Activated T-cell treated with anti-CD3 and anti-CD28 coated beads for 4 hours (primary cell): ENCODE measurements around the gene SNX7.

Experiments used
- DNase-seq: peaks from one replicate; pipeline ENCODE4 v3.0.0-alpha.2; 2020

SNX7 gene, protein sequence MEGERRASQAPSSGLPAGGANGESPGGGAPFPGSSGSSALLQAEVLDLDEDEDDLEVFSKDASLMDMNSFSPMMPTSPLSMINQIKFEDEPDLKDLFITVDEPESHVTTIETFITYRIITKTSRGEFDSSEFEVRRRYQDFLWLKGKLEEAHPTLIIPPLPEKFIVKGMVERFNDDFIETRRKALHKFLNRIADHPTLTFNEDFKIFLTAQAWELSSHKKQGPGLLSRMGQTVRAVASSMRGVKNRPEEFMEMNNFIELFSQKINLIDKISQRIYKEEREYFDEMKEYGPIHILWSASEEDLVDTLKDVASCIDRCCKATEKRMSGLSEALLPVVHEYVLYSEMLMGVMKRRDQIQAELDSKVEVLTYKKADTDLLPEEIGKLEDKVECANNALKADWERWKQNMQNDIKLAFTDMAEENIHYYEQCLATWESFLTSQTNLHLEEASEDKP

DNA sequence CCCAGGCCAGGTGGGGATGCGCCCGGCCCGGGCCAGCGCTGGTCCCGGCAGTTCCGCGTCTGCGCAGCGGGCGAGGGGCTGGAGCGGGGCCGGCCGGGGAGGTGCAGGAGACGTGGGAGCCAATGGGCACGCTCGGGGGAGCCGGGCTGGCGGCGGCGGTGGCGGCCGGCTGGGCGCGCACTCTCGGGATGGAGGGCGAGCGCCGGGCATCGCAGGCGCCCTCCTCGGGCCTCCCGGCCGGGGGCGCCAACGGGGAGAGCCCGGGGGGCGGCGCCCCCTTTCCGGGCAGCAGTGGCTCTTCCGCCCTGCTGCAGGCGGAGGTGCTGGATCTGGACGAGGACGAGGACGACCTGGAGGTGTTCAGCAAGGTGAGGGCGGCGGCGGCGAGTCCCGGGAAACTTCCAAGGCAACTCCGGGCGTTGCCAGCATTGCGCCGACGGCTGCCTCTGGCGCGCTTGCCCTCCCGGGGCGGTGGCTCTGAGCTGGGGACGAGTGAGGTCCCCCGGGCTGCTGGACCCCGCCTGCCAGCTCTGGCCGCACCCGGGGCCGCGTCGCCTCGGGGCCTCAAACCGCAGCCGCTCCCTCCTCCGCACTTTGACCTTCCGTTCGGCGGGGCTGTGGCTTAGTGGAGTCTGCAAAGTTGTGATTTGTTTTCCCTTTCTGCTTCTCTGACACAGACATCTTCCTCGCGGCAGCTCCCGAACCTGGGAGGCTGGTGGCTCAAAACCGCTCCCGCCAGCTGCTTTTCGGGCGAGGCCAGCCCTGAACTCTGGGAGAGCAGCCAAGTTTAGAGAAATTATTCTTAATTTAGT, at the start of gene SNX7:
Gene SNX7, plus strand, starts transcription at position 178 of the 812 bp plus-strand sequence. Its CDS starts 11 bp downstream, at position 189.
- no peak for DNase-seq

DNA sequence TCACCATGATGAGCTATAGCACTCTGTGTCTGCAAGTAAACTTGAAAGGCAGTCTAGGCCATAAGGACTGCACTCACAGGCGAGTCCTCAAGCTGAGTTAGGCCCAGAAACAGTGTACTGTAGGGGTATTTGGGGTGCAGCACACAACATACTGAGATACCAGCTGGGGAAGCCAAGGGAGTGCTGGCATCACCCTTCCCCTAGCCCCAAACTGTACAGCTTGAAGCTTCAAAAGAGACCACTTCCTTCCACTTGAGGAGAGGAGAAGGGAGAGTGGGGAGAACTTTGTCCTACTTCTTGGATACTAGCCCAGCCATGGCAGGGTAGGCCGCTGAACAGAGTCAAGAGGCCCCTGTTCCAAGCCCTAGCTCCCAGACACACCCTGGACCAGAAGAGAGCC, 24.2 kb upstream of the SNX7 start:
- no peak for DNase-seq

DNA sequence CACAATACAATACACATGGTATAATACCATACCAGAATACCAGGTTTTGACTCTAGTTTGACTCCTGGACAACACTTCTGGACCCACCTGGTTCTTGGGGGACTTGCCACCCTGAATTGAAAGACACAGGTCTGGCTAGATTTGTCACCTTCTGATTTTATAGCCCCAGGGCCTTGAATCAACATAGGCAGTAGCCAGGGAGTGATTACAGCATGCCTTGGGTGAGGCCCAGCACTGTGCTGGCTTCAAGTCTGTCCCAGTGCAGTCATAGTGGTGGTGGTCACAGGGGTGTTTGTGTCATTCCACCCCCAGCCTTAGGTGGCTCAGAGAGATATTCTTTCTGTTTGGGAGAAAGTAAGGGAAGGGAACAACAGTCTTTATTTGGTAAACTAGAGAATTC, 23.3 kb upstream of the SNX7 start:
- no peak for DNase-seq

DNA sequence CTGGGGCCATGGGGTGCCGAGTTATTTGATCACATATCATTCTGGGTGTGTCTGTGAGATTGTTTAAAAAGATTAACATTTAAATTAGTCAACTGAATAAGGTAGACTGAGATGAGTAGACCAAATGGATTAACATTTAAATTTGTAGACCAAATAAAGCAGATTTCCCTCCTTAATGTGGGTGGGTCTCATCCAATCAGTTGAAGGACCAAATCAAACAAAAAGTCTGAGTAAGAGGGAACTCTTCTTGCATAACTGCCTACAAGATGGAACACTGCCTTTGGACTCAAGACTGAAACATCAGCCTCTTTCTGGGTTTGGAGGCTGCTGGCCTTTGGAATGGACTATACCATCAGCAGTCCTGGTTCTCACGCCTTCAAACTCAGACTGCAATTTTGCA, 17.0 kb upstream of the SNX7 start:
- no peak for DNase-seq

DNA sequence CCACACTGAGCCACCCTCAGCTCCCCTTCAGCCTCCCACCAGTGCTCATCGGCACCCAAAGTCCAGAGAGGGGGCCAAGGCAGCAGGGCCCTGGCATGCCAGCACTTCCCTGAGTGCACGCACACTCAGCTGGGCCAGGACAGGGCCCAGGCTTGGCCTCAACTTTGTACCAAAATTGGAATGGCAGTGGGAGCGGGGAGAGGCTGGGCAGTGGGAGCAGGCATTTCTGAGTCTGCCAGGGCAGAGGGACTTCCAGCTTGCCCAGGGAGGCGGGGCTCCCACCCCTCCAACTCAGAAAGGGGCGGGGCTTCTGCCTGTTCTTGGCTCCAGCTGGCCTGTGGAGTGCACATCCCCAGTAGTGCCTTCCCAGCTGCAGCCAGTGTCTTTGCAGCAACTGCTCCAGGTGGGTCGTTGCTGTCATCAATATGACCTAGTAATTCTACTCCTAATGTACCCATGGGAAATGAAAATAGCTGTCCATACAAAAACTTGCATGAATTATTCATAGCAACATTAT, 10.3 kb upstream of the SNX7 start:
- no peak for DNase-seq

DNA sequence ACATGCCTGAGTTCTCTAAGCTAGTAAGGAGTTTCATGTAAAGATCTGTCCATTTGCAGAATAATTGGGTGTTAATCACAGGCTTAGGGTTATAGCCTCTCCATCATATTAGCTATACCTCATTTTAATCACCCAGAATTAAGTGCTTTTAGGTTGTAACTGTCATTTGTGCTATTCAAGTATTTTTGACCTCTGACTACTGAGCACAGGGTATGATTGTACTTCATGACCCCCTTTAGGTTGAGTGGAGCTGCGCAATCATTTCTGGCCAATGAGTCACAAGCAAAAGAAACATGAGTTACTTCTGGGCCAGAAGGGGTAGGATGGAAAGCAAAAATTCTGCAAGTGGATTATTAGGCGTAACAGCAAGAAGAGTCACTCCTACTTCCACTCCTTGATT, 8.4 kb upstream of the SNX7 start:
- no peak for DNase-seq

DNA sequence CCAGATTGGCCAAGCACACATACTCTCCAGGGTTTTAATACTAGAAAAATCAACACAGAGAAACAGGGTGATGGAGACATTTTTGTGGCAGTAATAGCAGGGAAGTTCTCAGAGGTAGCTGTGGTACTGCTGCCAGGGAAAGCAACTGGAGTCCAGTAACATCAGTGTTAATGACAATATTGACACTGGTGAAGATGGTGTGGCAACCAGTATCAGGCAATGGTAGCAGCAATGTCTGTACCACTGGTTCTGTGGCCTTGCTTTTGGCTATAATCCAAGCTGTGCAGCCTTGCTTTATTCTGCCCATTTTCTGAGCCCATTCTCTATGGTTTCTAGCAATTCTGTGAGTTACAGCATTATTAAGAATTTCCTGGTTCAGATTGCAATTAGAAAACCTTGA, 1.6 kb upstream of the SNX7 start:
- DNase-seq, result no peak

DNA sequence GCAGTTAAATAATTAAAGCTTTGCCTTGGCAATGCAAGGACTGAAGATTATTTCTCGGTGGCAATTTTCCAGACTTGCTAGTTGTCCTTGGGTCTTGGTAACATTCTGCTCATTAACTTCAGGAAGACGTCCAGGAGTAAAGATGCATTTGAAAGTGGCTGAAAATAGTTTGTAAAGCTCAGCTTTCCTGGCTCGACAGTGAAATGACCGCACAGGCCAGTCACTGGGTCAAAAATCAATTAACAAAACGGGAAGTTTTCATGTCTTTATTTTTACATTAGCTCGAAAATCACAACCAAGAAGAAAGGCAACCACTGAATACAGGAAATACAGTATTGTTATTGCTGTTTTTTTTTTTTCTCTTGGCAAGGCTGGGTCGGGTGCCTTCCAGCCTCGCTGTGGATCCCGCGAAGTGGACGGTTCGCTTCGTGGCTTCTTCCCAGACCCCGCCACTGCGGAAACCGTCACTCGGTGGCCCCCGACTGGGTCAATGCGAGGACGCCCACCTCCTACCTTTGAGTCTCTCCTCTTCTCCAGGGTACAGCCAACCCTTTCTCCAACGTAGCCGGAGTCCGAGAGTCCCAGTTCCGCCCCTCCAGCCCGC, 479 bp upstream of the SNX7 start:
- no peak for DNase-seq

DNA sequence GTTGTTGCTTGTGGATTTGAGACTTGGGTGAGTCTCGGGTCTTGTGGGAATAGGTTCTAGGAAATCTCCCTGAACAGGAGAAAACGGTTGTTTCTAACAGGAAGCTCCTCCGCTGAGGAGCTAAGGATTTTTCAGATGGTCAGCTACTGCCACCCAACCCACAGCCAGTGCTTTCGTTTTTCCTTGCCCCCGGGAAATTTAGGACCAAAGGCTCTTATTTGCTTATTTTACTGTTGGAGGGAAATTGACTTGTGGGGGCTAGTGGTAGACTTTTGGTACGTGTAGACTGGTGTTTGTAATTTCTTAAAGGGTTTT, 792 bp downstream of the SNX7 start:
- DNase-seq, result no peak

DNA sequence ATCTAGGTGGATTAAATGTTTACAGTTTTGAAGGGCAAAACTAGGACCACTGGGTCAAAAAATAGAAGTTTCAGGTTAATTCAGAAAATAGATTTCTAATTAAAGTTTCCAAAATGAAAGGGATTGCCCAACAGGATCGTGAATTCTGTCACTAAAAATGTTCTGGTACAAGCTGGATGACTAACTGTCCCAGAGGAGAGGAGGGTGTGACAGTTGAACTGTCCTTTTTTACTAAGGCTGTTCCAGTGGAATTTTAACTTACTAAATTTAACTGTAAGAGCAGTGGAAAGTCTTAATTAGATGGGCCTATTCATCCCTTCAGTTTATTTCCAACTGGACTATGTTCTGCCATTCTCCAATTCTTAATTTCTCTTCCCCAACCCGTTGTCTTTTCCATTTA, 7.2 kb downstream of the SNX7 start:
- no peak for DNase-seq

DNA sequence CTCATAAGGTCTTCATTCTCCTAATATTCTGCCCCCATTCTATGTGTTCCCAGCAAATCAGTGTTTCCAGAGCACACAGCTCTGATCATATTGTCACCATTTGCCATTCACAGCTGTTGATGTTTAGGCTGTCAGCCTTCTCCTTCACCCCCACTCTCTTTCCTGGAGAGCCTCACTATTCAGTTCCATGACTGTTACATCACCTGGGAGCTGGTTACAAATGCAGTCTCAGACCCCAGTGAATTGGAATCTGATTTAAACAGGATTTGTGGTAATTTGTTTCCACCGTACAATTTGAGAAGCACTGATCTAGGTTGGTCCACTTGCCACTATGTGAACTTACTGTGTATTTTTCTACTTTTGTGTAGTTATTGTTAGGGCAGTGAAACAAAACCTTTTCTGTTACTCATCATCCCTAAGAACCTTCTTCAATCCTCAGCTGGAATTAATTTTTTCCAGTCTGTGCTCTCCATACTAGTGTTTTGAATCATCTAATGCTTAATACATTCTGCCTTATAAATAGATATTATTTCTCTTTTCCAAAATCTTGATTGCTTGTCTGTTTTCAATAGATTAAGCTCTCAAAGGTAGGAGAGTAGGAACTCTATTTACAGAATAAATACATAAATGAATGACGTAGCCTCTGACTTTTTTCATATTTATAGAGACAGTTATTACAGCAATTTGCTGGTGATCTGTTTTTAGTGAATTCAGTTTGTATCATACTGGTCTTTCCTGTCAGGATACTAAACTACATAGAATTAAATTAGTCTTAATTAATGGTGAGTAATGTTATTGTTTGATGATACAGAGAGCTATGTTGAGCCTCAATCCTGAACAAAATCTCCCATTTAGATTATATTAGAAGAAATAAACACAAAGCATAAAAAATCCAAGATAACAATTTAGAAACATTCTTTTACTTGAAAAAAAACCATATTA, 8.1 kb downstream of the SNX7 start:
- DNase-seq, result no peak

DNA sequence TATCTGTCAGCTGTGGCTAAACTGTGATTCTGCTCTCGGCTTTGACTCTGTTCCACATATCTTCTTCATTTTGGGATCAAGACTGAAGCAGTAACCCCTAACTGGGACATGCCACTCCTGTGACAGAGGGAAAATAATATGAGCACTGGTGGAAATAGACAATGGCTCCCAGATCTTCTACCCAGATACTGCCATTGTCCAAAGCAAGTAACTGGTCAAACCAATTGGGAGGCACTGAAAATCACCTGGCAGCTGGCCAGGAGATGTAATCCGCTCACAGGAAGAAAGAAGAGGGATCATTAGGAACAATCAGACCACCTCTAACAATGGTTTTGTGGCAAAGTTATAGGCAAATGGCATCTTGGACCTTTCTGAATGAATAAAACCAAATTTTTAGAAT, 10.7 kb downstream of the SNX7 start:
- DNase-seq, result no peak

DNA sequence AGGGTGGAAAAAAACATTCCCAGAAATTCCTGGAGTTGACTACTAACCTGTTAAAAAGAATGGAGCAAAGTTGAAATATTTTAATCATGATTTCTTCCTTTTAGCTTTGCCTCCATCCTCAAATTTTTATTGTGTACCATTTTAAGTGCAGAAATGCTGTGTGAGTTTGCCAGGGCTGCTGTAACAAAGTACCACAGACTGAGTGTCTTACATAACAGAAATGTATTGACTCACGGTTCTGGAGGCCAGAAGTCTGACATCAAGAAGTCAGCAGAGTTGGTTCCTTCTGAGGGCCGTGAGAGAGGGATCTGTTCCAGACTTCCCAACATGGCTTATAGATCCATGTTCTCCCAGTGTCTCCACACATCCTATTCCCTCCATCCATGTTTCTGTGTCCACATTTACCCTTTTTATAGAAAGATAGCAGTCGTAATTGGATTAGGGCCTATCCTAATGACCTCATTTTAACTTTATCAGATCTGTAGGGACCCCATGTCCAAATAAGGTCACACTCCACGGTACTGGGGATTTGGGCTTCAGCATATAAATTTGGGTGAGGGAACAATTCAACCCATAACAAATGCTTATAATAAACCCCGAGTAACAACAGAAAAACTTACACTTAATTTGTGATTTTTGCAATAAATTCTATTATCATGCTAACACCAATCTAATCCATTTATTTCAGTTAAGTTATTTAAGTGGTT, 12.7 kb downstream of the SNX7 start:
- no peak for DNase-seq

DNA sequence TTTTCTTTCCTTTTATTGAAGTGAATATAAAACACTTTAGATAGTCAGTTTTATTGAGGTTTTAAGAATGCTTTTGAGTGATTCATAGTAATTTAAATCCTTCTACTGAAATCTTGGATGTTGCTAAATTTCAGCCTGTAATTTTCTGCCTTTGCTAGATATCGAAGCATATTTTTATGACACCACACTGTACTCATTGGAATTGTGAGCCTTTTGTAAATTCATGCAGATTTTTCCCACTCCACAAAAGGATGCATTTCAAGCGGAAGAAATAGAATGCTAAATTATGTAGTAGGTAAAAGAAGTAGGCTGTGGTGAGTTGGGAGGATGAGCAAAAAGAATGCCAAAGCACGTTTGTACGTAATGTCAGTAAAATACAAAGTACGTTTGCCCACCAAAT, 13.8 kb downstream of the SNX7 start:
- DNase-seq, result no peak

DNA sequence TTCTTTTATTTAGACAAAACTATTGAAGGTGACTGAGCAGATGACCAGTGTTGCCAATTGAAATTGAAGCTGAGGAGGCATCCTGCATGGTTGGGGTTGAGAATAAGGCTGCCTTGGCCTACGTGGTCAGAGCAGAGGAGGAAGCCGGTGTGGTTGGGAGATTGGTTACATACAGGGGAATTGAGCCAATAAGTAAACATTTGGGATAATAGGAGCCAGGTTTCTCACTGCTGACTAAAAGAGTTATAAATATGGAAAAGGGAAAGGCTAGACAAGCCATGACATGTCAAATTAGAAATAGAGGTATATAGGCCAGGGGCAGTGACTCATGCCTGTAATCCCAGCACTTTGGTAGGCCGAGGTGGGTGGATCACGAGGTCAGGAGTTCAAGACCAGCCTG, 15.8 kb downstream of the SNX7 start:
- no peak for DNase-seq

DNA sequence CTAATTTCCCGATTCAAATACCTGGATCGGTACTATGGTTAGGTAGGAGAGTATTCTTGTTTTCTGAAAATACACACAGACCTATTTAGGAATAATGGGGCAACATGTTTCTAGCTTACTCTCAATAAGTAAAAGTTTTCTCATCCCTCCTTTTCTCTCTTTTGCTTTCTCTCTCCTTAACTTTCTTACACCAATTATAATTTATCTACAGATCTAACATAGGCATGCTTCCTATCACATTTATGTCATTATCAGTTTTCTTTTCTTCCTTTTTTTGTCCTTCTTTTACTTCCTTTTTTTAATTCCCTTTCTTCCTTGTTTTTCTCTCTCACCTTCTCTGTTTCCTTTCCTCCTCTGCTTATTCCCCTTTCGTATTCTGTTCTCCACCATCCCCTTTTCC, 20.3 kb downstream of the SNX7 start:
- DNase-seq, result no peak

DNA sequence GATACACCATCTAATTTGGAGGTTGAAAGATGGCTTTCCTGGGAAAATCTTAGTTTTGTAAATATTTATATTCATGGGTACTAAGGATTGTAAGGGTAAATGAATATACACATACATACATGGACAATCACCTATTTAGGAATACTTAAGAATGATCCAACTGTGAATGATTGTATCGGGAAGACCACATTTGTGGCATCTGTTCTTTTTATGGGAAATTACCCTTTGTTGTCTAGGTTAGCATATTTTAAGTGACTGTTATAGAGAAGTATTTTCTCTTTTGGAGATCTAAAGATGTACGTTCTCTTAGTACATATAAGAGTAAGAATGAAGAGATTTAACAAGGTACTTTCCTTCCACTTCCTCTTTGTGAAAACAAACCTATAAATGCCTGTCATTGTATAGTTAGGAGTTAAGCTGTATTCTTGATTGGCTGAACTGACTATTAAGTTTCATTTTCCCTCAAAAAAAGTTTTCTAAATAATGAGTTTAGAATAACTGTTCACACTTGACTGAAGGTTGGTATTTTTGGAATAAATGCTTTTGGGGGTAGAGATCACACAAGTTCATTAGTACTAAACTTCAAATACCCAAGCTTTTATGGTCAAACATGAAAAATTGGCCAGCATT, 26.7 kb downstream of the SNX7 start:
- DNase-seq, result no peak

DNA sequence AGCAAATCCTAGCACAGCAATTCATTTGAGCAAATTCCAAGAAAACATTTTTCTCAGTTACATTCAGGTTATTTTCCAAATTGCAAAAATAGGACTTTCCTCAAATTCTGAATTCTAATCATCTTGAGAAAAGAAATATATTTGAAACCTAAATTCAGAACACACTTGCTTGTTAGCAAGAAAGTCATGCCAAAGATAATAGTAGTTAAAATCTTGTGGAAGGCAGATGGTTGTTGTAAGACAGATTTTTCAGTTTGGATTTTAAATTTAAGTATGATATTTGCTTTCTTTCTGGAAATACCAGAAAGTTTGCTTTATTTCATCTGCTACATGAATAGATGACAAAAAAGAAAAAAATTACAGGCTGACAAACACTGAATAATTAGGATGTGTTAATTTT, 29.1 kb downstream of the SNX7 start:
- DNase-seq, result no peak

DNA sequence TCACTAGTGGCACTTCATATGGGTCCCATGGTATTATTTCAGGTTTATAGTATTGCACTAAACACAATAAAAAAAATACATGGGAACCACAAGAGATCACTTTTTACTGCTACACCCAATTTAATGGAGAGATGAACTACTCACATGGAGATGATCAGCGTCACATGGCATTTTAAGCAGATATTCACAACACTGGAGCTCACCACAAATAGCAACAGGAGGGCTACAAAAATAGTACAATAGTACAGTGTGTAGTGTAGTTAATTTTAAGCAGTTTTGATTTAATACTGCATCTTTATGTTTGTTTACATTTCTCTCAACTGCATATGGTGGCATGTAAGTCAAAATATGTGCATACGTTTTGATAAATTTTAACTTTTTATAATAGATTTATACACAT, 31.0 kb downstream of the SNX7 start:
- DNase-seq, result no peak

DNA sequence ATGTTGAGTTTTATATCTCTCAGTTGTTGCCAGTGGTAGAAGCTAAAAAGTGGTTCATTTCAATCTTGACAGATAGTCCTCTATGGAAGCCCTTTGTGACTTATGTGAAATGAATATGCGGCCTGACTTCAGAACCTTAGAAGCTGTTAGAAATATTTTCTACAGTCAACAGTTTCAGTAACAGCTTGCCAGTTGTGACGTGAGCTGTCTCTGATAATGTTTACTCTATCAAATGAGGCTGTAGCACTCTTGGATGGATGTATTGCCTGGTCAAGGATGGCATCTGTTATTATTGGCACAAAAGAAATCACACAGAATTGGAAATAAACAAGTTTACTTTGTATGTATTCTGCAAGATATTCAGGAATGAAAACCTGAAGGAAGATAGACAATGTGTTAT, 31.9 kb downstream of the SNX7 start:
- no peak for DNase-seq

DNA sequence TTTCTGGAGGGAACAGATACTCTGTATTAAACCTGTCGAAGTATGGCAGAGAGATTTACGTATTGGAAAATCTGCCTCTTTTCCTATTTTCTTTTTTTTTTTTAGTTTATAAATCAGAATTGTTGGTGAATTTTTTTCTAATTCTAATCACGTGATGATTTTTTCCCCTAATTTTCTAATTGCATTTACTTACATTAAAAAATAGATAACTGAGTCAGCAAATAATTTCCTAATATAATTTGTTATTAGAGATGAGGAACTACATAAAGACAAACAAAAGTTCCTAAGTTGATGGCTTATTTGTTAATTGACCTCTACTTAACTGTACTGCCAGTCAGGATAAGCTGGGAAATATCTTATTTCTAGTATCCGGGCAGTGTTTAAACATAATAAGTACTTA, 34.6 kb downstream of the SNX7 start:
- no peak for DNase-seq

DNA sequence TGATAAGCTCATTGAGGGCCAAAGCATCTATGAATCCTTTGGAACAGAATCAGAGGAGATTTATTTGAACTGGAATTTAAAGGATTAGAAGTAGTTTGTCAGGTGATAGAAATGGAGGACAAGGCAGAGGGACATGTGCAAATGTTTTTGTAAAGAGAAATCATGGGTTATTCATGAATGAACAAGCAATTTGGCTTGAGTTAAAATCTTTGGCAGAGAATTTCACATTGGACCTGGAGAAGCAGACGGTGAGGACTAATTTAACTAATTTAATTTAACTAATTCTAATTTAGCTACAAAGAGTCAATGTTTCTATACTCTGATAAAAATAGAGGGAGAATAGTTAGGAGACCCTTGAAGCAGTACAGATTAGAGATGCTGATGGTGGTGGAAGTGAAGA, 36.3 kb downstream of the SNX7 start:
- no peak for DNase-seq
